Measurements from ENCODE around the gene SRSF9.

GRCh38 chr12:120481022-120481767, 11.6 kb upstream of the SRSF9 start:
- no peak for TF ChIP-seq POLR2A (IDR thresholded peaks at IDR 0.05)
- TF ChIP-seq CTCF (IDR thresholded peaks at IDR 0.05), result no peak

Measured in lower leg skin (tissue), 3 donors.